Karpas-422 (cell line): ENCODE measurements around the gene RNF157. TPM values are rescaled to one million over a fixed set of nuclear protein-coding genes. Genes with fewer than 3 reads are reported as not detected.
"Not testable (repeated sequence)": the region's sequence is repeated elsewhere in the genome, so short reads cannot be mapped to it uniquely, and the experiment has no call there.

Source experiments
- DNase-seq: peaks from one replicate; pipeline ENCODE4 v3.0.0-alpha.2; 2015
- H2AFZ ChIP-seq: fragments of 200-600 bp; sonication (generic); 2 replicates; pipeline ENCODE4 v1.6.1; 2014; ENCODE audit warnings: antibody characterized with exemption, low read length, mixed read lengths
- H3K27ac ChIP-seq: fragments of 200-600 bp; sonication (generic); 2 replicates; pipeline ENCODE4 v1.5.1; 2014; ENCODE audit warnings: mild to moderate bottlenecking, low read length, moderate library complexity
- H3K27me3 ChIP-seq: fragments of 200-600 bp; sonication (generic); 2 replicates; pipeline ENCODE4 v1.6.1; 2014; ENCODE audit warnings: low read length, mixed read lengths
- H3K36me3 ChIP-seq: fragments of 200-600 bp; sonication (generic); 2 replicates; pipeline ENCODE4 v1.6.1; 2014; ENCODE audit warnings: low read length, mixed read lengths; ENCODE audit not compliant: insufficient read depth
- H3K4me1 ChIP-seq: fragments of 200-600 bp; sonication (generic); 2 replicates; pipeline ENCODE4 v1.6.1; 2014; ENCODE audit warnings: mild to moderate bottlenecking, low read length, mixed read lengths
- H3K4me2 ChIP-seq: fragments of 200-600 bp; sonication (generic); 2 replicates; pipeline ENCODE4 v1.6.1; 2014; ENCODE audit warnings: low read length, low read depth, mild to moderate bottlenecking; ENCODE audit not compliant: poor library complexity, severe bottlenecking
- H3K4me3 ChIP-seq: fragments of 200-600 bp; sonication (generic); 2 replicates; pipeline ENCODE4 v1.5.1; 2014; ENCODE audit warnings: mild to moderate bottlenecking, antibody characterized with exemption, low read length, mixed read lengths
- H3K79me2 ChIP-seq: fragments of 200-600 bp; sonication (generic); 2 replicates; pipeline ENCODE4 v1.6.1; 2014; ENCODE audit warnings: mild to moderate bottlenecking, low read length, mixed read lengths
- H3K9ac ChIP-seq: fragments of 200-600 bp; sonication (generic); 2 replicates; pipeline ENCODE4 v1.6.0; 2014; ENCODE audit warnings: low read length
- H3K9me2 ChIP-seq: fragments of 200-600 bp; sonication (generic), shearing (Covaris generic); replicated peaks from 2 replicates; pipeline ENCODE4 v1.6.0; 2014; ENCODE audit warnings: mild to moderate bottlenecking, low read length, moderate library complexity; ENCODE audit not compliant: insufficient read depth
- H3K9me3 ChIP-seq: fragments of 300-700, 200-600 bp; sonication (generic); 2 replicates; pipeline ENCODE4 v1.6.1; 2014; ENCODE audit warnings: low read length, mixed read lengths
- H4K20me1 ChIP-seq: fragments of 200-600 bp; sonication (generic); 2 replicates; pipeline ENCODE4 v1.6.1; 2014; ENCODE audit warnings: mild to moderate bottlenecking, antibody characterized with exemption, low read length, low read depth; ENCODE audit not compliant: insufficient read depth
- total RNA-seq: library from RNA; depleted of rRNA; stranded (reverse); fragments of >200 nt; shearing (Covaris generic); gene quantifications from 2 replicates; pipeline ENCODE4 v1.2.3, GENCODE V29; 2014; ENCODE audit warnings: low replicate concordance

The RNF157 gene
- total RNA-seq, 1 experiment from 2014 or later = not detected

DNA sequence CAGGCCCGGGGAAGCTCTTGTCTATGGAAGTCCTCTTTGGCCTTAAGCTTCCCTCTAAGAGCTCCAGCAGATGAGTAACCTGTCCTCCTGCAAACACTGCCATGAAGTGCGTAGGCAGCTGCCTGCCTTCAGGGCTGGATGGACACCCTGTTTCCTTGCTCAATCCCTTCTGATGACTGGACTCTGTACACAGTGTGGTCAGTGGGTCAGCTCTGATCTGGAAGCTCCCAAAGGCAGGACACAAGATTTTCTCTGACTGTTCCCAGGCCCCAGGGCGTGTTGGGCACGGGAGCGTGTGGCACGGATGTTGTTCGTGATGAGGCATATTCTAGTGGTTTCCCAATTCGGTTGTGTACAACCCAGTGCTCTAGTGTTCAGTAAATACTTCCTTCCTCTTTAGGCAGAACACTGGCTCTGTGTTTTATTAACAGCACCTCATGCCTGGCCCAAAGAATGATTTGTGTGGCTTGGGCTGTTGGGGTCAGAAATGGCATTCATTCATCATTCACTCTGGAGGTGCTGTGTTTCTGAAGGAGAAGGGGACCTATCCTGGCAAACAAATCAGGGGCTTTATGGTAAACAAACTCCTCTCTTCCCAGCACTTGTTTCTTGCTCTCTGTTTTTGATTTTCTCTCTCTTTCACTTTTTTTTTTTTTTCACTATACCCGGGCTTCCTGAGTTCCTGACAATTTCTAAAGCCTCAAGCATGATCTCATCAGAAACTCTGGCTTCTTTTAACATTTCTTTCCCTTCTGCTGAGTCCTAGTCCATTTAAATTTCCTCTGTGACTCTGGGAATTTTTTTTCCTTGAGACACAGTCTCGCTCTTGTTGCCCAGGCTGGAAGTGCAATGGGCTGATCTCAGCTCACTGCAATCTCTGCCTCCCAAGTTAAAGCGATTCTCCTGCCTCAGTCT is 12.0 kb upstream of the RNF157 start:
- Histone ChIP-seq H3K36me3 (no peaks in the 10 kb centered on the region), H3K9me3 (no peaks in the 10 kb centered on the region), H3K4me2 (no peak overlapping the region), H2AFZ (no peak overlapping the region; the same call in 1 of the 2 replicates), H3K9ac (no peak overlapping the region), H3K79me2 (no peaks in the 10 kb centered on the region), H3K27me3 (no peaks in the 10 kb centered on the region), H3K27ac (no peak overlapping the region), H3K9me2 (no peaks in the 10 kb centered on the region), H3K4me1 (no peaks in the 10 kb centered on the region), H3K4me3 (no peak overlapping the region), H4K20me1 (no peaks in the 10 kb centered on the region)
- no peak for DNase-seq

DNA sequence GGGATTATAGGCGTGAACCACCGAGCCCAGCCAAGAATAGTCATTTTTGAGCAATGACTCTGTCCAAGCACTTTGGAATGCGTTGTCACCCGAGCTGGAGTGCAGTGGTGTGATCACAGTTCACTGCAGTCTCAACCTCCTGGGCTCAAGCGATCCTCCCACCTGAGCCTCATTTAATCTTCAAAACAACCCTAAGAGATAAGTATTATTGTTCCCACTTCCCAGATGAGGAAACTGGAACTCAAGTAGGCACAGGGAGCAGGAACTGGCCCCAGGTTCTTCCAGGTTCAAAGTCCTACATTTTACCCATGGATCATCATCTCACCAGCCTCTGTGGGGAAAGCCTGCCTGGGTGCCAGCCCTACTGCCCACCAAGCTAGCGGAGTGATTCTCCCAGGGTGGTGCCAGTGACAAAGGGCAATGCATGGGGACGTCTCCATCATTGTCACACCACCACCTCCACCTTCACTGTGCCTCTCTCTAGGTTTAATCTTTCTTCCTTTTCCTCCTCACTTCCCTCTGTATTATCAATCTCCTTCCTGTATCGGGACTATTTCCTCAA is 11.3 kb upstream of the RNF157 start:
- H3K79me2 ChIP-seq = no peaks in the 10 kb centered on the region
- H3K9me3 ChIP-seq = no peaks in the 10 kb centered on the region
- H3K9ac ChIP-seq = no peak overlapping the region
- no peaks in the 10 kb centered on the region for H3K27me3 ChIP-seq
- H3K27ac ChIP-seq = no peak overlapping the region
- H3K4me2 ChIP-seq = no peak overlapping the region
- no peaks in the 10 kb centered on the region for H3K4me1 ChIP-seq
- no peak overlapping the region for H2AFZ ChIP-seq
- no peaks in the 10 kb centered on the region for H3K36me3 ChIP-seq
- H3K4me3 ChIP-seq = no peak overlapping the region
- no peak for DNase-seq
- no peaks in the 10 kb centered on the region for H4K20me1 ChIP-seq
- H3K9me2 ChIP-seq = no peaks in the 10 kb centered on the region

DNA sequence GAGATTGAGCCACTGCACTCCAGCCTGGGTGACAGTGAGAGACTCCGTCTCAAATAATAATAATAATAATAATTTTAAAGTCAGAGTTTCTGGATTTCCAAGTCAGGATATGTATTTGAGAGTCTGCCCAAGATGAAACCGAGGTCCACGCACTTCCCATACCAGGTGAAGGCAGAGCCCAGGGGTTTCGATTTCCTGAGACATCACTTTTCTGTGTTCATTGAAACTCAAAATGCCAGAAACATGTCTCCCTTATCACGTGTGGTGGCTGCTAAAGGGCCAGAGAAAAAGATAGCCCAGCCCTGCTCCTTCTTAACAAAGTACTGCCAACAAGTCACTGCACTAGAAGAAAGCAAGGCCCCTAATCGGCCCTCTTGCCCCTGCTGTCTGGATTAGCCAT is 9.8 kb upstream of the RNF157 start:
- Histone ChIP-seq H2AFZ (no peak overlapping the region), H3K4me2 (no peak overlapping the region), H3K9ac (no peak overlapping the region), H4K20me1 (no peaks in the 10 kb centered on the region), H3K4me3 (no peak overlapping the region), H3K9me3 (no peaks in the 10 kb centered on the region), H3K9me2 (no peaks in the 10 kb centered on the region), H3K79me2 (no peaks in the 10 kb centered on the region), H3K36me3 (no peaks in the 10 kb centered on the region), H3K27ac (no peak overlapping the region), H3K27me3 (no peaks in the 10 kb centered on the region), H3K4me1 (no peaks in the 10 kb centered on the region)
- DNase-seq = no peak

DNA sequence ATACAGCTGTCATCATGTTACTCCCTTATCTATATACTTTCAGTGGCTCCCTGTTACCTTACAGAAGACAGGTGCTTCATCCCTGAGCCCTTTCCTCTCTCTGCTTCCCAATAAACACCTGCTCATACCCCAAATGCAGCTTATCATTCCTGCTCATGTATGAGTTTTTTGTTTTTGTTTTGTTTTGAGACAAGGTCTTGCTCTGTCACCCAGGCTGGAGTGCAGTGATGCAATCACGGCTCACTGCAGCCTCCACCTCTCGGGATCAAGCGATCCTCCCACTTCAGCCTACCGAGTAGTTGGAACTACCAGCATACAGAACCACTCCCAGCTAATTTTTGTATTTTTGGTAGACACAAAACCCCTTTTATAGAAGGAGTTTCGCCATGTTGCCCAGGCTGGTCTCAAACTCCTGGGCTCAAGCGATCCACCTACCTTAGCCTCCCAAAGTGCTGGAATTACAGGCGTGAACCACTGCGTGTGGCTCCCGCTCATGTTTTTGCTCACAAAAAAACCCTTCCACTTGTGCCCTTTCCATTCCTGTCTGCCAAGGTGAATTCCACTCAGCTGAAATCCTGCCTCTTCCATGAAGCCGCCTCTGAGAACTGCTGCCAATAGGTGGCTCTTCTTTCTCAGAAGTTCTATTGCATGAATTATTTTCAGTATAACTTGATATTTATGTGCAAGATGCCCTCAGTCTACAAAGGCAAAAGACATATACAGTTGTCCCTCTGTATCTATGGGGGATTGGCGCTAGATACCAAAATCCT is 7.9 kb upstream of the RNF157 start:
- Histone ChIP-seq H3K4me2 (no peak overlapping the region), H3K9me3 (no peaks in the 10 kb centered on the region), H3K9ac (no peak overlapping the region), H3K4me3 (no peak overlapping the region), H4K20me1 (no peaks in the 10 kb centered on the region), H3K36me3 (no peaks in the 10 kb centered on the region), H3K27me3 (no peaks in the 10 kb centered on the region), H3K27ac (no peak overlapping the region), H3K9me2 (no peaks in the 10 kb centered on the region), H3K79me2 (no peaks in the 10 kb centered on the region), H3K4me1 (no peaks in the 10 kb centered on the region), H2AFZ (no peak overlapping the region)
- DNase-seq = no peak

DNA sequence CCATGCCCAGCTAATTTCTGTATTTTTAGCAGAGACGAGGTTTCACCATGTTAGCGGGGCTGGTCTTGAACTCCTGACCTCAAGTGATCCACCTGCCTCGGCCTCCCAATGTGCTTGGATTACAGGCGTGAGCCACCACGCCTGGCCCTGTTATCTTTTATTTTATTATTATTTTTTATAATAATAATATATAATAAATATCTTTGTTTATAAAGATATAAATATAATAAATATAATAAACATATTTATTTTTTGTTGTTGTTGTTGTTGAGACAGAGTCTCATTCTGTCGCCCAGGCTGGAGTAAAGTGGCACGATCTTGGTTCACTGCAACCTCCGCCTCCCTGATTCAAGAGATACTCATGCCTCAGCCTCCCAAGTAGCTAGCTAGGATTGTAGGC is 7.0 kb upstream of the RNF157 start:
- Histone ChIP-seq H3K9me3 (no peaks in the 10 kb centered on the region), H3K79me2 (no peaks in the 10 kb centered on the region), H2AFZ (no peak overlapping the region), H4K20me1 (no peaks in the 10 kb centered on the region), H3K9ac (no peak overlapping the region), H3K27ac (no peak overlapping the region), H3K36me3 (no peaks in the 10 kb centered on the region), H3K27me3 (no peaks in the 10 kb centered on the region), H3K4me1 (no peaks in the 10 kb centered on the region), H3K4me3 (no peak overlapping the region), H3K9me2 (no peaks in the 10 kb centered on the region), H3K4me2 (no peak overlapping the region)
- no peak for DNase-seq

DNA sequence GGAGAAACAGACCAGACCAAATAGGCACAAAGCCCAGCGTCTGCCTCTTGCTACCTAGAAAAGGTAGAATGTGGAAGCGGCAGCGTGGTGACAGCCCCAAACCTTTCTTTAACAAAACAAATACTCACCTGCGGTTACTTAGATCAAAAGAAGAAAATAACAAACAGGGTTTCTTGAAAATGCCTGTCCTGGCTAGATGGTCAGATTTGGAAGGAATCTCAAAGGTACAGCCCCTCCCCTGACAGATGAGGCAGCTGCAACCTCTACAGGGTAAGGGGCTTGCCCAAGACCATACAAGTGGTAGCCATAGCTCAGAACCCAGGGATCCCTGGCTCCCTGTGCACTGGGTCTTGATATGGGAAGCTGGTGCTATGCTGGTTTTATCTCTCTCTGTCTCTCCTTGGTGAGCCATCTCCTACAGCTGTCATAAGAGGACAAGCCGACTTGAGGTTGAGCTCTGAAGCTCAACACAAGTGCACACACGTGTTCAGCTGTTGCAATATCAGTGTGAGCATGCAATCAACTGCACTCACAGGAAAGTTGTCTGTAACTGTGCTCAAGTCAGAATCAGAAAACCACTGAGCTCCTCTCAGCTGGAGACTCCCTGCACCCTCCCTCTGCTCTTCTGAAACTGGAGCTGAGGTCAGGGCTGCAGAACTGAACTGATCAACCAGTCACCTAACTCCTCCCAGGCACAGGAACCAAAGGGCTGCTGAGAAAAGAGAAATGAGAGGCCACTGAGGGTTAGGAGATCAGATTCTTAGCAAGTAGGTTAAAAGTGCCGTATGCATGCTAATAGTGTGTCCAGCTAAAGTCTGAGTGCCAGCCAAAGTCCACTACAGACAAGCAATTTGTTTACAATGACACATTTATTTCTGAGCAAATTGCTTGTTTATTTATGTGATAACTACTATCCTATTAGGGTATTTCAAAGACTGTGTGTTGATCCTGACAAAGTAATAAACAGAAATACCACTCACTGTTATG is 6.1 kb upstream of the RNF157 start:
- H3K9ac ChIP-seq = no peak overlapping the region
- H3K4me1 ChIP-seq = no peaks in the 10 kb centered on the region
- H3K27ac ChIP-seq = no peak overlapping the region
- DNase-seq = no peak
- no peaks in the 10 kb centered on the region for H4K20me1 ChIP-seq
- no peaks in the 10 kb centered on the region for H3K9me2 ChIP-seq
- H2AFZ ChIP-seq = no peak overlapping the region
- no peaks in the 10 kb centered on the region for H3K36me3 ChIP-seq
- no peaks in the 10 kb centered on the region for H3K9me3 ChIP-seq
- no peak overlapping the region for H3K4me2 ChIP-seq
- no peak overlapping the region for H3K4me3 ChIP-seq
- H3K79me2 ChIP-seq = no peaks in the 10 kb centered on the region
- H3K27me3 ChIP-seq = no peaks in the 10 kb centered on the region

DNA sequence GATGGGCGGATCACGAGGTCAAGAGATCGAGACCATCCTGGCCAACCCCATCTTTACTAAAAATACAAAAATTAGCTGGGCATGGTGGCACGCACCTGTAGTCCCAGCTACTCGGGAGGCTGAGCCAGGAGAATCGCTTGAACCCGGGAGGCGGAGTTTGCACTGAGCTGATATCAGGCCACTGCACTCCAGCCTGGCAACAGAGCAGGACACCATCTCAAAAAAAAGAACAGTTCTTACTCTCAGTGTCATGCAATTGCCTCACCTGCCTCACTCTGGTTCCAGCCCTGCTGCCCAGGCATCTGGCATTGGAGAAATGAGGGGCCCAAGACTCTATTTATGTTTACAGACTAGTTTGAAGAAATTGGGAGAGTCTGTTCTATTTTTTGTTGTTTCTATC is 4.4 kb upstream of the RNF157 start:
- H3K36me3 ChIP-seq, DNase-seq, H3K9ac ChIP-seq, H3K4me2 ChIP-seq, H3K4me1 ChIP-seq, H3K27ac ChIP-seq, H4K20me1 ChIP-seq, H3K79me2 ChIP-seq, H3K27me3 ChIP-seq, H2AFZ ChIP-seq, H3K9me3 ChIP-seq, H3K9me2 ChIP-seq, H3K4me3 ChIP-seq: not testable (repeated sequence)
